Measurements from ENCODE around the gene IFT57. TPM values are rescaled to one million over a fixed set of nuclear protein-coding genes. Genes with fewer than 3 reads are reported as not detected.
"Not testable (repeated sequence)": the region's sequence is repeated elsewhere in the genome, so short reads cannot be mapped to it uniquely, and the experiment has no call there.

IFT57 gene
- total RNA-seq, 1 experiment from 2014 or later: 70.2 TPM

- peak; percentile 77 for DNase-seq (ENCODE audit: low spot score)
Observed at GRCh38 chr3:108159865-108160264, 62.4 kb downstream of the IFT57 start.

GRCh38 chr3:108159105-108159504 is 63.1 kb downstream of the IFT57 start:
- DNase-seq (ENCODE audit: low spot score): peak; percentile 4

- no peak for DNase-seq (ENCODE audit: low spot score)
Observed at GRCh38 chr3:108158251-108158650, 64.0 kb downstream of the IFT57 start.

GRCh38 chr3:108157273-108157672 is 65.0 kb downstream of the IFT57 start:
- no peak for DNase-seq (ENCODE audit: low spot score)

- no peak for DNase-seq (ENCODE audit: low spot score)
Observed at GRCh38 chr3:108156312-108156853, 65.8 kb downstream of the IFT57 start.

- DNase-seq (ENCODE audit: low spot score): not testable (repeated sequence)
Observed at GRCh38 chr3:108155642-108156041, 66.6 kb downstream of the IFT57 start.

- peak; percentile 72 for DNase-seq (ENCODE audit: low spot score)
Observed at GRCh38 chr3:108153451-108153981, 68.7 kb downstream of the IFT57 start.

GRCh38 chr3:108152274-108152673 is 70.0 kb downstream of the IFT57 start:
- DNase-seq (ENCODE audit: low spot score): no peak

GRCh38 chr3:108150200-108150599 is 72.0 kb downstream of the IFT57 start:
- no peak for DNase-seq (ENCODE audit: low spot score)

GRCh38 chr3:108146139-108146538 is 76.1 kb downstream of the IFT57 start:
- DNase-seq (ENCODE audit: low spot score): no peak

- DNase-seq (ENCODE audit: low spot score): no peak
Observed at GRCh38 chr3:108145578-108145977, 76.6 kb downstream of the IFT57 start.

GRCh38 chr3:108137460-108137814 is 84.8 kb downstream of the IFT57 start:
- DNase-seq (ENCODE audit: low spot score): no peak

GRCh38 chr3:108136561-108137459 is 85.4 kb downstream of the IFT57 start:
- no peak for DNase-seq (ENCODE audit: low spot score)

- no peak for DNase-seq (ENCODE audit: low spot score)
Observed at GRCh38 chr3:108134555-108134880, 87.7 kb downstream of the IFT57 start.

- DNase-seq (ENCODE audit: low spot score): no peak
Observed at GRCh38 chr3:108133858-108134554, 88.2 kb downstream of the IFT57 start.

- DNase-seq (ENCODE audit: low spot score): no peak
Observed at GRCh38 chr3:108133048-108133369, 89.2 kb downstream of the IFT57 start.

GRCh38 chr3:108131475-108132134 is 90.6 kb downstream of the IFT57 start:
- DNase-seq (ENCODE audit: low spot score): no peak

- peak; percentile 78 for DNase-seq (ENCODE audit: low spot score)
Observed at GRCh38 chr3:108130701-108131474, 91.3 kb downstream of the IFT57 start.

GRCh38 chr3:108130236-108130635 is 92.0 kb downstream of the IFT57 start:
- DNase-seq (ENCODE audit: low spot score): no peak

- peak; percentile 17 for DNase-seq (ENCODE audit: low spot score)
Observed at GRCh38 chr3:108127301-108127988, 94.8 kb downstream of the IFT57 start.

GRCh38 chr3:108126348-108126747 is 95.9 kb downstream of the IFT57 start:
- DNase-seq (ENCODE audit: low spot score): no peak
